Gastrocnemius medialis (tissue), 4 donors: ENCODE results near the gene B4GALNT1.

Experiments
- POLR2A ChIP-seq, 2 donors: fragments of 450-650 bp; IDR thresholded peaks; one replicate each; pipeline ENCODE4 v1.6.1; 2017; ENCODE audit warnings: antibody characterized with exemption in 2 of 2, mild to moderate bottlenecking in 2 of 2, moderate library complexity in 2 of 2
- TF ChIP-seq, protein P1 (sequence below), 5 experiments: fragments of 450-650 bp in 3 of 5; fragments of 200-600 bp in 2 of 5; sonication (generic) in 2 of 5; IDR thresholded peaks in 4 of 5; conservative IDR thresholded peaks in 1 of 5; 1 replicate in 4 of 5; 2 replicates in 1 of 5; pipeline ENCODE4 v1.5.1; 2016 to 2019; ENCODE audit warnings: antibody characterized with exemption in 5 of 5, mild to moderate bottlenecking in 3 of 5, moderate library complexity in 3 of 5

- TF ChIP-seq, protein P1, sequence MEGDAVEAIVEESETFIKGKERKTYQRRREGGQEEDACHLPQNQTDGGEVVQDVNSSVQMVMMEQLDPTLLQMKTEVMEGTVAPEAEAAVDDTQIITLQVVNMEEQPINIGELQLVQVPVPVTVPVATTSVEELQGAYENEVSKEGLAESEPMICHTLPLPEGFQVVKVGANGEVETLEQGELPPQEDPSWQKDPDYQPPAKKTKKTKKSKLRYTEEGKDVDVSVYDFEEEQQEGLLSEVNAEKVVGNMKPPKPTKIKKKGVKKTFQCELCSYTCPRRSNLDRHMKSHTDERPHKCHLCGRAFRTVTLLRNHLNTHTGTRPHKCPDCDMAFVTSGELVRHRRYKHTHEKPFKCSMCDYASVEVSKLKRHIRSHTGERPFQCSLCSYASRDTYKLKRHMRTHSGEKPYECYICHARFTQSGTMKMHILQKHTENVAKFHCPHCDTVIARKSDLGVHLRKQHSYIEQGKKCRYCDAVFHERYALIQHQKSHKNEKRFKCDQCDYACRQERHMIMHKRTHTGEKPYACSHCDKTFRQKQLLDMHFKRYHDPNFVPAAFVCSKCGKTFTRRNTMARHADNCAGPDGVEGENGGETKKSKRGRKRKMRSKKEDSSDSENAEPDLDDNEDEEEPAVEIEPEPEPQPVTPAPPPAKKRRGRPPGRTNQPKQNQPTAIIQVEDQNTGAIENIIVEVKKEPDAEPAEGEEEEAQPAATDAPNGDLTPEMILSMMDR (IDR thresholded peaks at IDR 0.05 in 4 of 5, conservative IDR thresholded peaks at IDR 0.05 in 1 of 5), result no peak
- TF ChIP-seq POLR2A (IDR thresholded peaks at IDR 0.05), result no peak
Measured at GRCh38 chr12:57625261-57626032, 7.6 kb downstream of the B4GALNT1 start.
